Gastrocnemius medialis (tissue), 4 donors: ENCODE results near the gene PRKAG2. TPM values are rescaled to one million over a fixed set of nuclear protein-coding genes. Genes with fewer than 3 reads are reported as not detected.

Experiments used
- ATAC-seq, 2 donors: fragments of 150-250 bp; one replicate each; pipeline ENCODE4 v1.9.1; 2016
- DNase-seq, 2 donors: peaks; one replicate each; pipeline ENCODE4 v3.0.0-alpha.2; 2019
- H3K27ac ChIP-seq, 4 donors: fragments of 200-600 bp; sonication (generic); 1 replicate in 1 of 4; 2 replicates in 3 of 4; pipeline ENCODE4 v1.5.1; 2016 to 2018; ENCODE audit warnings: mild to moderate bottlenecking in 2 of 4, moderate library complexity in 1 of 4
- H3K27me3 ChIP-seq, 3 donors: fragments of 200-600 bp; sonication (generic) in 2 of 3; 1 replicate in 1 of 3; 2 replicates in 2 of 3; pipeline versions ENCODE4 v1.5.1 to v1.6.0; 2016 to 2019; ENCODE audit warnings: mild to moderate bottlenecking in 1 of 3, moderate library complexity in 1 of 3
- H3K36me3 ChIP-seq, 2 donors: fragments of 200-600 bp; sonication (generic) in 1 of 2; one replicate each; pipeline ENCODE4 v1.5.1; 2017 to 2018
- H3K4me1 ChIP-seq, 2 donors: fragments of 200-600 bp; sonication (generic) in 1 of 2; one replicate each; pipeline ENCODE4 v1.5.1; 2016 to 2017; ENCODE audit warnings: mild to moderate bottlenecking in 2 of 2
- H3K4me3 ChIP-seq, 4 donors: fragments of 200-600 bp; sonication (generic) in 3 of 4; 1 replicate in 1 of 4; 2 replicates in 3 of 4; pipeline ENCODE4 v1.5.1; 2016 to 2019; ENCODE audit warnings: mild to moderate bottlenecking in 2 of 4
- H3K9me3 ChIP-seq, 3 donors: fragments of 200-600 bp; sonication (generic) in 2 of 3; 1 replicate in 1 of 3; 2 replicates in 2 of 3; pipeline ENCODE4 v1.5.1; 2016 to 2019
- CTCF ChIP-seq, 5 experiments: fragments of 450-650 bp in 3 of 5; fragments of 200-600 bp in 2 of 5; sonication (generic) in 2 of 5; IDR thresholded peaks in 4 of 5; conservative IDR thresholded peaks in 1 of 5; 1 replicate in 4 of 5; 2 replicates in 1 of 5; pipeline ENCODE4 v1.5.1; 2016 to 2019; ENCODE audit warnings: antibody characterized with exemption in 5 of 5, mild to moderate bottlenecking in 3 of 5, moderate library complexity in 3 of 5
- POLR2A ChIP-seq, 2 donors: fragments of 450-650 bp; IDR thresholded peaks; one replicate each; pipeline ENCODE4 v1.6.1; 2017; ENCODE audit warnings: antibody characterized with exemption in 2 of 2, mild to moderate bottlenecking in 2 of 2, moderate library complexity in 2 of 2
- in situ Hi-C, 4 donors: fragments of 200-750 bp; cut with MboI; loops; one replicate each; pipeline versions ENCODE4 v1.15.0 to v1.8.0; 2017; ENCODE audit warnings: low sequenced_read_pairs in 4 of 4
- intact Hi-C: fragments of 100-400 bp; cut with DNase I; formaldehyde crosslinking; loops from one replicate; pipeline ENCODE4 v1.15.1; 2023; ENCODE audit warnings: low total_unique reads
- total RNA-seq, 4 donors: library from RNA; depleted of rRNA; stranded (reverse); fragments of >200 nt; gene quantifications; one replicate each; pipeline versions ENCODE4 v1.1.0 to v1.2.3, GENCODE V29; 2016

PRKAG2 gene
- total RNA-seq, 4 donors from 2014 or later: 5.3 to 32.6 (median 13.9) TPM

- DNase-seq (no peak), ATAC-seq (no peak)
- no peak for TF ChIP-seq POLR2A (IDR thresholded peaks at IDR 0.05)
- no peak for TF ChIP-seq CTCF (IDR thresholded peaks at IDR 0.05 in 4 of 5, conservative IDR thresholded peaks at IDR 0.05 in 1 of 5)
- no peaks in the 10 kb centered on the region for H3K27me3 ChIP-seq
- in situ Hi-C loops: loop anchor here (5.0 to 25.0 kb wide), 2 partner anchors 129 to 394 kb away; no protein-coding TSS in a partner anchor
- no peaks in the 10 kb centered on the region for H3K9me3 ChIP-seq
- no peak overlapping the region for H3K27ac ChIP-seq
- H3K4me3 ChIP-seq: no peak overlapping the region
- peaks cover 17 to 20% of the 10 kb centered on the region in 2 donors for H3K4me1 ChIP-seq
- intact Hi-C loops: no loop called here
- no peaks in the 10 kb centered on the region for H3K36me3 ChIP-seq
Measured at GRCh38 chr7:151756076-151756731, 120.7 kb downstream of the PRKAG2 start.

GRCh38 chr7:151755131-151755801 lies 121.6 kb downstream of the PRKAG2 start:
- H3K4me3 ChIP-seq: no peak overlapping the region
- in situ Hi-C loops (loop anchor here (5.0 to 25.0 kb wide), 2 partner anchors 128 to 393 kb away; no protein-coding TSS in a partner anchor), intact Hi-C loops (loop anchor here (2.0 kb wide), 2 partner anchors 122 to 296 kb away; no protein-coding TSS in a partner anchor)
- ATAC-seq (peak; percentile 13 to 20), DNase-seq (peak; percentile 27 to 64)
- H3K4me1 ChIP-seq: peaks cover 17 to 20% of the 10 kb centered on the region in 2 donors
- no peaks in the 10 kb centered on the region for H3K36me3 ChIP-seq
- H3K9me3 ChIP-seq: no peaks in the 10 kb centered on the region
- H3K27ac ChIP-seq: peak overlapping the region; percentile 27 to 60 (median 50)
- TF ChIP-seq POLR2A (IDR thresholded peaks at IDR 0.05): no peak
- TF ChIP-seq CTCF (IDR thresholded peaks at IDR 0.05 in 4 of 5, conservative IDR thresholded peaks at IDR 0.05 in 1 of 5): no peak
- no peaks in the 10 kb centered on the region for H3K27me3 ChIP-seq

- no peak for TF ChIP-seq POLR2A (IDR thresholded peaks at IDR 0.05)
- TF ChIP-seq CTCF (IDR thresholded peaks at IDR 0.05 in 4 of 5, conservative IDR thresholded peaks at IDR 0.05 in 1 of 5): no peak
- no peaks in the 10 kb centered on the region for H3K27me3 ChIP-seq
- intact Hi-C loops (loop anchor here (1.0 to 2.0 kb wide), 3 partner anchors 122 to 521 kb away; no protein-coding TSS in a partner anchor), in situ Hi-C loops (loop anchor here (5.0 to 25.0 kb wide), 3 partner anchors 62 to 392 kb away; no protein-coding TSS in a partner anchor)
- ATAC-seq: no peak
- peak overlapping the region; percentile 41 to 60 (median 50) for H3K27ac ChIP-seq
- no peak for DNase-seq
- H3K36me3 ChIP-seq: no peaks in the 10 kb centered on the region
- H3K9me3 ChIP-seq: no peaks in the 10 kb centered on the region
- H3K4me1 ChIP-seq: peaks cover 17 to 20% of the 10 kb centered on the region in 2 donors
- no peak overlapping the region for H3K4me3 ChIP-seq
Measured at GRCh38 chr7:151754688-151755130, 122.2 kb downstream of the PRKAG2 start.

- H3K36me3 ChIP-seq: no peaks in the 10 kb centered on the region
- H3K4me1 ChIP-seq: peaks cover 17 to 20% of the 10 kb centered on the region in 2 donors
- DNase-seq (peak; percentile 76 to 86), ATAC-seq (peak; percentile 97 to 99)
- TF ChIP-seq CTCF (IDR thresholded peaks at IDR 0.05 in 4 of 5, conservative IDR thresholded peaks at IDR 0.05 in 1 of 5) (peak; percentile 84 to 92 (median 90)), POLR2A (IDR thresholded peaks at IDR 0.05) (no peak)
- no peak overlapping the region for H3K4me3 ChIP-seq
- no peaks in the 10 kb centered on the region for H3K9me3 ChIP-seq
- peak overlapping the region; percentile 41 to 60 (median 50) for H3K27ac ChIP-seq
- intact Hi-C loops: loop anchor here (1.0 to 2.0 kb wide), 3 partner anchors 121 to 521 kb away; no protein-coding TSS in a partner anchor
- H3K27me3 ChIP-seq: no peaks in the 10 kb centered on the region
- in situ Hi-C loops: loop anchor here (5.0 to 25.0 kb wide), 2 partner anchors 62 to 392 kb away; no protein-coding TSS in a partner anchor
Measured at GRCh38 chr7:151754142-151754590, 122.7 kb downstream of the PRKAG2 start.
